Activated CD4-positive, alpha-beta T cell treated with anti-CD3 and anti-CD28 coated beads, Interleukin-2, Interleukin-6, amounts not matched to agents 100 ng/mL and 50 ng/mL, durations not matched to agents 16 hours and 8 hours (primary cell): ENCODE measurements around the gene CRB2.

Experiments used
- DNase-seq: peaks from one replicate; pipeline ENCODE4 v3.0.0-alpha.2; 2020

Gene CRB2

GRCh38 chr9:123408313-123409262, 52.6 kb downstream of the CRB2 start:
- no peak for DNase-seq

DNA sequence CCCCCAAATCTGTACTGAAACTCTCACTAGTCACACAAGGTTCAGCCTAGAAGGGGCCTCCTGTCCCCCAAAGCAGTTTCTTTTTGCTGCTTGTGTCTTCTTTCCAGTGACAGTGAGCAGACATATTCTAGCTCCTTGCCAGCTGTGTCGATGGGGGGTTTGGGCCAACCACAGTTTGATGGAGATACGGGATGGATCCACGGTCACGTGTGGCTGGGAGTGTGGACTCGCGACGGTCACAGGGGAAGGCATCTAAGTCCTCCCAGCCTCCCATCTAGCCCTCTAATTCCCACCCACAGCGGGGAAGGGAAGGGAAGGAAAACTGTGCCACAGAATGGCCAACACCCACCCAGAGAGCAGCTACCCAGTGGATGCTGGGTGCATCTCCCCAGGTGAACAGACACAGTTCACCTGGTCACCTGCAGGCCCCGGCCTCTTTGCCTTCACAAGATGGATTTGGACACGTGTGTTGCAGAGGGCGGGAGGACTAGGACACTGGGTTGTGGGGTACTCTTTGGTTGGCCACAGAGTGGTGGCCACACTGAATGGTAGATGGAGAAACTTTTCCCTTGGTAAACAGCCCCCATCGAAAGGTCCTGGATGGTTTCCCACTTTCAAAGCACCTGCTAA, 54.4 kb downstream of the CRB2 start:
- DNase-seq = no peak

- no peak for DNase-seq
These were observed 55.2 kb downstream of the CRB2 start for GRCh38 chr9:123411191-123411590.

GRCh38 chr9:123411636-123412035, 55.6 kb downstream of the CRB2 start:
- no peak for DNase-seq

DNA sequence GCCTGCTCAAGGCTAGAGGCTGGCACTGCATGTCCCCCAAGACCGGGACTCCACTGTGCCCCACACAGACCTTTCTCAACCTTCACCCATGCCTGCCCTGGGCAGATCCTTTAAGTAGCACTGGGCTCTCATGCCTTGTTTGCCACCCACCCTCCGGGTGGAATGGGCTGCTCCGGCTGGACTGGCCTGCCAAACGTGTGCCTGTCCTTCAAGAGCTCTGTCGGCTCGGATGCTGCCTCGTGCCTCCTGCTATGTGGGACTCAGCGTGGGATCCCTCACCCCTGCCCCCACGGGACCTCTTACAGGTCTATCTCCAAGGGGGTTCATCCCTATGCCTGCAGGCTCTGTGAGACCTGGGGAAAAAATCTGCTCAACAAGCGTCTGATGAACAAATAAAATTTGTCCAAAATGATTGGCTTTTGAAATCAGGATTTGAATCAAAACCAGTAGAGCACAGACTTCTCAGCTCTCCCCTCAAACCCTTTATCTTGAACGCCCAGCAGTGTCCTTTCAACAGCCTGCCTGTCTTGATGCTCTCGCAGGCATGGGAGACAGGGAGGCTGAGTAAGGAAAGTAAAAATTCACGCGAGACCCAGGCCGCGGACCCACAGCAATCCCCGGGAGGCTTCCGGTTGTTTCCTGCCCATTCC, 56.3 kb downstream of the CRB2 start:
- DNase-seq = no peak

- no peak for DNase-seq
These were observed 58.2 kb downstream of the CRB2 start for GRCh38 chr9:123414204-123414603.

- DNase-seq = no peak
These were observed 59.2 kb downstream of the CRB2 start for GRCh38 chr9:123414936-123415930.

DNA sequence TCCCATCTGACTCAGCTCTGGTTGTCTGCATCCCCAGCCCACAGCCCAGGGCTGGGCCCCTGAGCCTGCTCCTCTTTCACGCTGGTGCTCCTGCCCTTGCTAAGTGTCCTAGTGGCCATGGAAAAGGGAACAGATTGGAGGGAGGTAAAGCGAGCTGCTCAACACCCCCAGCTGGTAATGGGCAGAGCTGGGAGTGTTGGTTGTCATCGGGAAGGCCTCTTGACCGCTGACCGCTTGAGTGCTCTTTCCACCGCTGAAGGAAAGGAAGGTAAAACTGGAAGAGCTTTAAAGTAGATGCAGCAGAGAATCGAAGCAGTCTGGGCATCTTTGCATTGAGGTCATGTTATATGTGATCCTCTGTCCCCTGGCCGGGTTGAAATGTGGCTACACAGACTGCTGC, 60.2 kb downstream of the CRB2 start:
- no peak for DNase-seq

GRCh38 chr9:123417289-123418051, 61.5 kb downstream of the CRB2 start:
- DNase-seq = no peak

DNA sequence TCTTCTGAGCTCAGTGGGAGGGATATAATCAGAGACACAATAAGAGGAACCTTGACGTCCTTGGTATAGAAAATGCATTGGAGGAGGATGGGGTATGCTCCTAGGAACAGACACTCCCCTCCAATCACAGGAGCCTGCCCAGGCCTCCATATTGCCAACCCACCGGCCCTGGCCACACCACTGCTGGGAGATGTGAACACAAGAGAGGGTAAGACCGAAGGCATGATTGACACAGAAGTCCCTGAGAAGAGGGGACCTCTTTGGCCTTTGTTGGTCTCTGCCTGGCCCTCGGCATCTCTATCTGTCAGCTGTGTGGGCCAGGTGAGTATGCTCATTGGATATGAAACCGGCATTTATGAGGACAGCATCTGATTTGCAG, 62.0 kb downstream of the CRB2 start:
- DNase-seq = no peak

DNA sequence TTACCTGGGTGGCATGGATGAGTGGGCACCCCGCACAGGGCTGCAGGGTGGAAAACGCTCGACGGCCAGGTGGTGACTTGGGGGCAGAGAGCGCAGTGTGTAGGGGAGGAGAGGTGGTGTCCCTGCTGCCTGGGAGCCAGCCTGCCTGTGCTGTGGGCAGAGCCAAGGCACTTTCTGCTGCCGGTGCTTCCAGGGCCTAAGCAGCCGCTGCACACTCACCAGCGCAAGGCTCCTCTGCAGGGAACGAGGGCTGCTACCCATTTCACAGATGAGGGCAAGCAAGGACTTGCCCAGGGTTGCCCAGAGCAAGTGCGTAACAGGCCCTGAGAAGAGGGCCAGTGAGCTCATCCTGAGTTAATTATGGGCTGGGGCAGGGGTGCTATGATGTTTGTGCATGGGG, 62.5 kb downstream of the CRB2 start:
- DNase-seq = no peak

DNA sequence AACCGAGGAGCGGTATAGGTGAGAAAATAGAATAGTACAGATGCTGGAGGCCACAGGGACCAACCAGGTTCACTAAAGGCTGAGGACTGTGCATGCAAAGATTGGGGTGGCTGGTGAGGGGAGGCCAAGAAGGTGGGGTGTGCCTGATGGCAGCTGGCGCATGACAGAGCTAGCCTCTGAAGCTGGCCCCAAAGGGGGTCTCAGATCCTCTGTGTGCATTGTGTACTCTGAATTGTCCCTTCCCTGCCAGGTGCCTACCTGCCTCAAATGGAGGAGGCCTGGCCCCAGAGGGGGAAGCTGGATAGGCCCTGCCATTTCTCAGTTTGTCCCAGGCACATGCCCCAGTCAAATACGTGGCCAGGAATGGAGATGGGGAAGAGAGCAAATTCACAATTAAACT, 63.1 kb downstream of the CRB2 start:
- DNase-seq = no peak

DNA sequence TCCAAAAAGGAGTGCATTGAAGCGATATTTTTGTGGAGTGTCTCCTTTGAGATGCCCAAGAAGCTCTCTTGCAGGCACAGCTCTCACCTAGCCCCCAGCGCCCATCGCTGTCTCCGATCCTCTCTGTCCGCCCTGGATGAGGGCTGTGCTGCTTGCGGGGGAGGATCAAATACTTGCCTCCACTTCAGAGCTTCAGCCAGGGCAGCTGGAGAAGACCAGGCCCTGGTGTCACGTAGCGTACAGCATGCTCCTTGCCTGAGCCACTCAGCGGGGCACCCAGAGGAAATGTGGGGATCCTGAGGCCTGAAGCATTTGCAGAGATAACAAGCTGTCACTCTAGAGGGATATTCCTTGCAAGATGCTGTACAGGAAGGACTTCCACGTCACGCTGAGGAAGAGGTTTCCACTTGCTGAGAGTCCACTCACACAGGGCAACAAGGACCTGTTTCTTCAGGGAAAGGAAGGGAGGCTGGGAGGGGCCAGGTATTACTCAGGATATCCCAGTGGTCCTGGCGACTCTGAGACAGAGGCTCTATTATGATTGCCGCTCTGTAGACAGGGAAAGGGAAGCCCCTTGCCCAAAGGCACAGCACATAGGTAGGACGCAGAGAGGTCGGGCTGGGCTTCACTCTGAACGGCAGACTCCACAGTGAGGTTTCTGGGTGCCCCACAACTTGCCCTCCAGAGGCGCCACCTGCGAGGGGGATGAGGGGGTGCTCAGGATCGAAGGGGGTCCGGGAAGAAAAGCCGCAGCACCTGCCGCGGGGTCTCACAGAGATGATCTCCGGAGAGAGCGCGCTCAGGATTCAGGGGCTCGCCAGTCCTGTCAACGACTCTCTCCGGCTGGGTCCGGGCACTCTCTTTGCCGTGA, 64.0 kb downstream of the CRB2 start:
- no peak for DNase-seq

GRCh38 chr9:123420592-123421111, 64.7 kb downstream of the CRB2 start:
- no peak for DNase-seq

DNA sequence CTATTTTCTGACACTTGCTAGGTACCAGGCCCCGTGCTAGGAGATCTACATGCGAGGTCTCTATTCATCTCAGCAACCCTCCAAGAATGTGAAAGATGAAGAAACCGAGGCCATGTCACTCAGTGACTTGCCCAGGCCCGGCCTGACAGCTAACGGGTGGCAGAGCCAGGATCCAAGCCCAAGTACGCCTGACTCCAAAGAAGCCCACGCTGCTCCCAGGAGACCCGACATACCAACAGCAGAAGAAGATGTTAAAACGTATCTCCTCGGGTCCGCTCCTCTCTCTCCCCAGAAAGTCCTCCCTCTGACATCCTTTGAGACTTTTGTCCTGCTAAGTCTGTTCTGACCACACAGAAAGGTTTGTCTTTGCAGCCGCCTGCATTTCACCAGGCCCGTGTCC, 65.2 kb downstream of the CRB2 start:
- no peak for DNase-seq

DNA sequence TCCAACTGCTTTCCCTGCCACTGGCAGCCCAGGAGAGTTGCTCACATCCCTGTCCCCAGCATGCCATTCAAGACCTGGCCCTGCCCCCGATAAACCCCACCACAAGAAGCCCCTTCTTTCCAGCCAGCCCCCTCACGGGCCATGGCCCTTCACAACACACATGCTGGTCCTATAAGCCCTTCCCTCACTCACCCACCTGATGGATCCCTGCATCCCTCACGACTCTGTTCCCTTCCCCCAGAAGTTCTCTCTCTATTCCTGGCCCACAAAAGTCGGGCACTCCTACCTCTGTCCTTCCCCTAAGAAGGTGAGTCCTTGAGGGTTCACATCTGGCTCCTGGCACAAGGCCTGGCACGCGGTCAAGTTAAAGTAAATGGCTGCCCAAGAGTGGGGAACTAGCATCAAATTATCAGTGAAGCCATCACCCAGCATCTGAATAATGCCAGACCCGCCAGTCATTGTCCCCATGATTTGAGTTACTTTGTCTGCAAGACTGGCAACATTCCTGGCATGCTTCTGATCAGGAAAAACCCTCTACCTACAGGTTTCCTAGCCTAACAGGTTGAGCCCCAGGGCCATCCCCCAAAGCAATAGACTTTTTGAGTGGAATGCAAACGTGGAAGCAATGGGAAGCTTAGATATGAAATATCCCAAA, 65.9 kb downstream of the CRB2 start:
- DNase-seq = no peak

- DNase-seq = no peak
These were observed 66.8 kb downstream of the CRB2 start for GRCh38 chr9:123422635-123423310.

DNA sequence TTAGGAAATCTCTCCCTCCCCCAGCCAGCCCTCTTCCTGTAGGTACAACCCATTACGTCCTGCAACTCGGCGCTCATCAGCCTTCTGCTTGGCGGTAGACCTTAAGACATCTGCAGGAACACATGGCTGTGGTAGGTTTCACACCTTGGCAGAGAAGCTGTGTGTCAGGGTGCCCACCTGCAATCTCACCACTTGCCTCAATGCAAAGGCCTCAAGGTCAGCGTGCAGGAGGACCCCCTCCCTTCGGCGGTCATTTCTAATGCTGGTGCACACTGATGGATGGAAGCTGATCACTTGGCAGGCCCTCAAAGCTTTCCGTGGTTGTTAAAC, 67.3 kb downstream of the CRB2 start:
- no peak for DNase-seq

- DNase-seq = no peak
These were observed 68.1 kb downstream of the CRB2 start for GRCh38 chr9:123424131-123424530.
